GM21423 (cell line): ENCODE measurements around the gene SGCG.
A peak's percentile ranks its signal among the peaks of the same experiment; 100 is the strongest.
"Not testable (repeated sequence)": the region's sequence is repeated elsewhere in the genome, so short reads cannot be mapped to it uniquely, and the experiment has no call there.

ENCODE experiments used
- ATAC-seq: cut with Tn5 transposase; IDR thresholded peaks from one replicate; pipeline ENCODE4 v1.9.1; 2021; ENCODE audit warnings: mild to moderate bottlenecking, moderate library complexity; ENCODE audit not compliant: unreplicated experiment

SGCG gene

GRCh38 chr13:23205807-23206206 is 25.0 kb downstream of the SGCG start:
- no peak for ATAC-seq

- no peak for ATAC-seq
Measured at GRCh38 chr13:23212671-23213070, 31.9 kb downstream of the SGCG start.

- no peak for ATAC-seq
Measured at GRCh38 chr13:23231241-23231640, 50.5 kb downstream of the SGCG start.

- ATAC-seq: no peak
Measured at GRCh38 chr13:23235994-23236393, 55.2 kb downstream of the SGCG start.

GRCh38 chr13:23243066-23243465 is 62.3 kb downstream of the SGCG start:
- no peak for ATAC-seq

- not testable (repeated sequence) for ATAC-seq
Measured at GRCh38 chr13:23248410-23248809, 67.6 kb downstream of the SGCG start.

- ATAC-seq: no peak
Measured at GRCh38 chr13:23254506-23254905, 73.7 kb downstream of the SGCG start.

- ATAC-seq: no peak
Measured at GRCh38 chr13:23267571-23267970, 86.8 kb downstream of the SGCG start.

GRCh38 chr13:23268441-23268840 is 87.7 kb downstream of the SGCG start:
- peak; percentile 84 for ATAC-seq

- ATAC-seq: no peak
Measured at GRCh38 chr13:23271331-23271730, 90.6 kb downstream of the SGCG start.

GRCh38 chr13:23273498-23273897 is 92.7 kb downstream of the SGCG start:
- ATAC-seq: no peak

GRCh38 chr13:23279321-23279720 is 98.5 kb downstream of the SGCG start:
- no peak for ATAC-seq

GRCh38 chr13:23288564-23288963 is 107.8 kb downstream of the SGCG start:
- no peak for ATAC-seq

GRCh38 chr13:23288995-23289394 is 108.2 kb downstream of the SGCG start:
- no peak for ATAC-seq

GRCh38 chr13:23289917-23290357 is 109.2 kb downstream of the SGCG start:
- ATAC-seq: no peak

GRCh38 chr13:23292586-23292985 is 111.8 kb downstream of the SGCG start:
- no peak for ATAC-seq

GRCh38 chr13:23314837-23315236 is 134.1 kb downstream of the SGCG start:
- not testable (repeated sequence) for ATAC-seq

GRCh38 chr13:23319883-23320224 is 139.1 kb downstream of the SGCG start:
- ATAC-seq: no peak

GRCh38 chr13:23320926-23321534 is 140.3 kb downstream of the SGCG start:
- ATAC-seq: peak; percentile 7

GRCh38 chr13:23321535-23322241 is 140.9 kb downstream of the SGCG start:
- ATAC-seq: peak; percentile 86

- ATAC-seq: no peak
Measured at GRCh38 chr13:23322353-23323336, 141.9 kb downstream of the SGCG start.
